Esophagus squamous epithelium (tissue), 5 donors: ENCODE data around the gene FRA10AC1. TPM values are rescaled to one million over a fixed set of nuclear protein-coding genes. Genes with fewer than 3 reads are reported as not detected.
A peak's percentile ranks its signal among the peaks of the same experiment; 100 is the strongest.

Experiments
- DNase-seq: peaks from one replicate; lab custom pipeline; 2025; lab: John Stamatoyannopoulos, UW
- H3K27ac ChIP-seq, 4 donors: fragments of 200-600 bp; sonication (generic); one replicate each; pipeline ENCODE4 v1.5.1; 2016 to 2019; ENCODE audit warnings: mild to moderate bottlenecking in 1 of 4
- H3K27me3 ChIP-seq, 4 donors: fragments of 200-600 bp; sonication (generic); 1 replicate in 3 of 4; 2 replicates in 1 of 4; pipeline versions ENCODE4 v1.5.1 to v1.6.0; 2017 to 2021; ENCODE audit warnings: antibody characterized with exemption in 1 of 4
- H3K36me3 ChIP-seq, 3 donors: fragments of 200-600 bp; sonication (generic); one replicate each; pipeline ENCODE4 v1.5.1; 2016 to 2019
- H3K4me1 ChIP-seq, 3 donors: fragments of 200-600 bp; sonication (generic); one replicate each; pipeline ENCODE4 v1.5.1; 2017 to 2019
- H3K4me3 ChIP-seq, 4 donors: fragments of 200-600 bp; sonication (generic); 1 replicate in 3 of 4; 2 replicates in 1 of 4; pipeline ENCODE4 v1.5.1; 2016 to 2019; ENCODE audit warnings: mild to moderate bottlenecking in 2 of 4, moderate library complexity in 1 of 4
- H3K9me3 ChIP-seq, 3 donors: fragments of 200-600 bp; sonication (generic); one replicate each; pipeline ENCODE4 v1.5.1; 2016 to 2019
- CTCF ChIP-seq, 6 experiments: fragments of 450-650 bp in 4 of 6; fragments of 200-600 bp in 2 of 6; sonication (generic) in 2 of 6; IDR thresholded peaks; one replicate each; pipeline ENCODE4 v1.5.1; 2016 to 2019; ENCODE audit warnings: antibody characterized with exemption in 6 of 6, mild to moderate bottlenecking in 4 of 6, moderate library complexity in 4 of 6
- POLR2A ChIP-seq, 4 donors: fragments of 450-650 bp; IDR thresholded peaks; one replicate each; pipeline ENCODE4 v1.6.1; 2017; ENCODE audit warnings: antibody characterized with exemption in 4 of 4, mild to moderate bottlenecking in 4 of 4, moderate library complexity in 3 of 4
- WGBS, 2 donors: methylation state at CpG; one replicate each; pipeline ENCODE4 v1.1.5; 2018; 5-methylcytosine and 5-hydroxymethylcytosine counted together
- intact Hi-C: fragments of 100-400 bp; cut with DNase I; formaldehyde crosslinking; loops from one replicate; pipeline ENCODE4 v1.15.0; 2022
- total RNA-seq, 4 donors: library from RNA; depleted of rRNA; stranded (reverse); fragments of >200 nt; gene quantifications; one replicate each; pipeline ENCODE4 v1.1.0, GENCODE V29; 2016
- donor health status: DM: yes; HTN: yes; CAD: no.

Gene FRA10AC1
- total RNA-seq, 4 donors from 2014 or later, result 5.0 to 12.0 (median 5.9) TPM

DNA sequence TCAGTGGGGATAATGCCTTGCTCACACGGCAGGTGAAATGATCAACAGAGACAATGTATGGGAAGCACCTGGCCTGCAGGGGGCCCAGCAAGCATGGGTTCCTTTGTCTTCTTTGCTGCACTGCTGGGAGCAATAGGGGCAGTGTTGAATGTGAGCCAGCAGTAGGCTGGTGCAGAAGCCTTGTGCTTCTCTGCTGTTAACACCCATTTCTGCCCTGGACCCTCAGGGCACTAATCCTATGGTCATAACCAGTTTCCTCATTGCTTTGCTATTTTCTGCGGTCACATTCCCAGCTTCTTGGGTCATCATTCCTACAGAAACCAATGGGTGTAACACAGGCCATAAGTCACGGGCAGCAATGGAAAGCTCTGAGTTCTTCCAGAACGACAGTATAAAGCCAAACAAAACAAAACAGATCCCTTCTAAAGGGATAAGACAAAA is 44.5 kb upstream of the FRA10AC1 start:
- intact Hi-C loops, result no loop called here
- DNase-seq, result no peak
- H3K36me3 ChIP-seq, result no peaks in the 10 kb centered on the region
- 22 to 38% methylated on average over 4 of the region's 4 CpGs for WGBS, 2 donors
- H3K4me3 ChIP-seq, result no peak overlapping the region
- peaks cover 0 to 26% (median 1%) of the 10 kb centered on the region in 3 donors for H3K4me1 ChIP-seq
- H3K27me3 ChIP-seq, result no peaks in the 10 kb centered on the region
- H3K9me3 ChIP-seq, result no peaks in the 10 kb centered on the region
- TF ChIP-seq CTCF (IDR thresholded peaks at IDR 0.05) (no peak), POLR2A (IDR thresholded peaks at IDR 0.05) (no peak)
- H3K27ac ChIP-seq, result peak overlapping the region in 1 of 4 donors; percentile 17

DNA sequence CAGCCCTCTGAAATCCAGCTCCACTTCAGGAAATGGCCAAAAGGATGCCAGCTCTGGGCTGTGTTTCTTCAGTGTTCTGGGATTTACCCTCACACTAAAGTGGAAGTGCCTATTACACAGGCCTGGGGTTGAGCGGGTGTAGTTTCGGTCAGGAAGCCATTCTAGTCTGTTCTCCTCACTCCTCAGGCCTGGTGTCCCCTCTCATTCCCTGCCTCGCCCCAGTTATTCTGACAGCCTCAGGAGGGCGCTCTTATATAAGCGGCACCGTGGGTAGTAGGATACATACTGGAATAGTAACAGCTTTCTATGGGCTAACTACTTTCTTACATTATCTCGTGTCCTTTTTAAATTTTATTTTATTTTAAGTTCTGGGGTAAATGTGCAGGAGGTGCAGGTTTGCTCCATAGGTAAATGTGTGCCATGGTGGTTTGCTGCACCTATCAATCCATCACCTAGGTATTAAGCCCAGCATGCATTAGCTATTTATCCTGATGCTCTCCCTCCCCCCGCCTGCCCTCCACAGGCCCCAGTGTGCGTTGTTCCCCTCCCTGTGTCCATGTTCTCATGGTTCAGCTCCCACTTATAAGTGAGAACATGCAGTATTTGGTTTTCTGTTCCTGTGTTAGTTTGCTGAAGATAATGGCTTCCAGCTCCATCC is 43.1 kb upstream of the FRA10AC1 start:
- no peak for TF ChIP-seq POLR2A (IDR thresholded peaks at IDR 0.05)
- TF ChIP-seq CTCF (IDR thresholded peaks at IDR 0.05), result no peak
- Histone ChIP-seq H3K27ac (no peak overlapping the region), H3K27me3 (no peaks in the 10 kb centered on the region), H3K4me3 (no peak overlapping the region), H3K9me3 (no peaks in the 10 kb centered on the region), H3K4me1 (peaks cover 0 to 18% (median 0%) of the 10 kb centered on the region in 3 donors), H3K36me3 (no peaks in the 10 kb centered on the region)
- no peak for DNase-seq
- intact Hi-C loops, result no loop called here
- 48 to 50% methylated on average over 9 of the region's 9 CpGs for WGBS, 2 donors

- Histone ChIP-seq H3K9me3 (no peaks in the 10 kb centered on the region), H3K4me3 (peak overlapping the region in 1 of 4 donors; percentile 21), H3K27me3 (no peaks in the 10 kb centered on the region), H3K36me3 (no peaks in the 10 kb centered on the region), H3K4me1 (peaks cover 0 to 8% (median 0%) of the 10 kb centered on the region in 3 donors), H3K27ac (no peak overlapping the region)
- intact Hi-C loops, result no loop called here
- TF ChIP-seq CTCF (IDR thresholded peaks at IDR 0.05), result no peak
- no peak for TF ChIP-seq POLR2A (IDR thresholded peaks at IDR 0.05)
- no peak for DNase-seq
- 48 to 57% methylated on average over 8 of the region's 8 CpGs for WGBS, 2 donors
Observed at GRCh38 chr10:93742633-93743349, 40.4 kb upstream of the FRA10AC1 start.

DNA sequence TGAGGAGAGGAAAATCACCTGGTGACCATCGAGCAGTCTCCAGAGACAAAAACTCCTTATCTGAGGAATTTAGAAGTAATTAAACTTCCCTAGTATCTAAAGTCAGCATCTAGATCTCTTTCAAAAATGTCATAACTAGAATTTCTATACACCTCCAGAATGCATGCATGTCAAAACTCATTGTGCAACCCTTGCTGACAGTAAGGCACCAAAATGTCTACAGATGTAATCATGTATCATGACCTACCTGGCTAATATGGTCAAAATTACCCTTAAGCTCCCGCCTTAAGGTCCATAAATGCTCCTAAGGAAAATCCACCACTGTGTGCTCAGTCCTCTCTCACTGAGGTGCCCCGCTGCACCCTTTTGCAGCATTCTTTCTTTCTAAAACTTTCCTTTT is 39.0 kb upstream of the FRA10AC1 start:
- no peaks in the 10 kb centered on the region for H3K9me3 ChIP-seq
- intact Hi-C loops, result no loop called here
- TF ChIP-seq CTCF (IDR thresholded peaks at IDR 0.05) (no peak), POLR2A (IDR thresholded peaks at IDR 0.05) (no peak)
- no peak overlapping the region for H3K27ac ChIP-seq
- no peaks in the 10 kb centered on the region for H3K27me3 ChIP-seq
- H3K4me3 ChIP-seq, result no peak overlapping the region
- no peak for DNase-seq
- H3K4me1 ChIP-seq, result no peaks in the 10 kb centered on the region
- WGBS, 2 donors, result 64 to 72% methylated on average over 3 of the region's 3 CpGs
- no peaks in the 10 kb centered on the region for H3K36me3 ChIP-seq

DNA sequence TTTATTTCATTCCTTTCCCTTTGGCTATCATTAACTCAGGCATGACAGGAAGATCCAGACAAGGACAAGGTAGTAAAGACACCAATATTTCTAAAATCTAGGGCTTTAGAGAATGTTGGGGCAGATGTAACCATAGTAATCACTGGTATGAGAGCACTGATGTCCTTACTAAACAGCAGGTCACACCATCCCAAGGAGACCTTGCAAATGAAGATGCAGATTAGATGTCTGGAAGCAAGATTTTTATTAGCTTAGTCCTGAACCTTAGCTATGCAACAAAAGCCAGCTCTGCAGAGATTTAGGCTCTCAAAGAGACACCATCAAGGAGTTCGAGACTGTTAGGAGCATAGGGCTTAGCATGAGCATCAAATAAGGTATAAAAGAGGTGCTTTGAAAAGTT is 23.6 kb upstream of the FRA10AC1 start:
- Histone ChIP-seq H3K27me3 (peaks cover 0 to 39% (median 0%) of the 10 kb centered on the region in 4 donors), H3K9me3 (no peaks in the 10 kb centered on the region), H3K4me1 (no peaks in the 10 kb centered on the region), H3K27ac (no peak overlapping the region), H3K36me3 (no peaks in the 10 kb centered on the region), H3K4me3 (no peak overlapping the region)
- intact Hi-C loops, result no loop called here
- 50 to 59% methylated on average over 1 of the region's 1 CpG for WGBS, 2 donors
- TF ChIP-seq CTCF (IDR thresholded peaks at IDR 0.05), result no peak
- TF ChIP-seq POLR2A (IDR thresholded peaks at IDR 0.05), result no peak
- no peak for DNase-seq
